ENCODE measurements around the gene RBM47.
"Not testable (repeated sequence)": the region's sequence is repeated elsewhere in the genome, so short reads cannot be mapped to it uniquely, and the experiment has no call there.

DNA sequence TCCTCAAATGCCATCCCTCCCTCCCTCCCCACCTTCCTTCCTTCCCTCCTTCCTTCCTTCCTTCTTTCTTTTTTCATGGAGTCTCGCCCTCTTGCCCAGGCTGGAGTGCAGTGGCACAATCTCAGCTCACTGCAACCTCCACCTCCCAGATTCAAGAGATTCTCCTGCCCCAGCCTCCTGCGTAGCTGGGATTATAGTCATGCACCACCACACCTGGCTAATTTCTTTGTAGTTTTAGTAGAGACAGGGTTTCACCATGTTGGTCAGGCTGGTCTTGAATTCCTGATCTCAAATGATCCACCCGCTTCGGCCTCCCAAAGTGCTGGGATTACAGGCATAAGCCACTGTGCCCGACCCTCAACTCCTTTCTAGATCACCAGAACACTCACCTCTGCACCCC lies 112.6 kb downstream of the RBM47 start:
- TF ChIP-seq POLR2A, POLR2AphosphoS5, SPI1, TAF1 (IDR thresholded peaks at IDR 0.05; ENCODE audit: low read depth, low read length): not testable (repeated sequence)
